Stimulated activated CD8-positive, alpha-beta memory T cell treated with anti-CD3 and anti-CD28 coated beads, Interleukin-15, amount 100 ng/mL, for 24 hours (primary cell): ENCODE measurements around the gene WNT9B.

Source experiments
- DNase-seq: peaks from one replicate; pipeline ENCODE4 v3.0.0-alpha.2; 2020; ENCODE audit warnings: low read depth

WNT9B gene

GRCh38 chr17:46882666-46883065, 31.3 kb downstream of the WNT9B start:
- DNase-seq: no peak

GRCh38 chr17:46883871-46884520, 32.6 kb downstream of the WNT9B start:
- DNase-seq: no peak

- no peak for DNase-seq
These were observed 33.2 kb downstream of the WNT9B start for GRCh38 chr17:46884552-46884951.

DNA sequence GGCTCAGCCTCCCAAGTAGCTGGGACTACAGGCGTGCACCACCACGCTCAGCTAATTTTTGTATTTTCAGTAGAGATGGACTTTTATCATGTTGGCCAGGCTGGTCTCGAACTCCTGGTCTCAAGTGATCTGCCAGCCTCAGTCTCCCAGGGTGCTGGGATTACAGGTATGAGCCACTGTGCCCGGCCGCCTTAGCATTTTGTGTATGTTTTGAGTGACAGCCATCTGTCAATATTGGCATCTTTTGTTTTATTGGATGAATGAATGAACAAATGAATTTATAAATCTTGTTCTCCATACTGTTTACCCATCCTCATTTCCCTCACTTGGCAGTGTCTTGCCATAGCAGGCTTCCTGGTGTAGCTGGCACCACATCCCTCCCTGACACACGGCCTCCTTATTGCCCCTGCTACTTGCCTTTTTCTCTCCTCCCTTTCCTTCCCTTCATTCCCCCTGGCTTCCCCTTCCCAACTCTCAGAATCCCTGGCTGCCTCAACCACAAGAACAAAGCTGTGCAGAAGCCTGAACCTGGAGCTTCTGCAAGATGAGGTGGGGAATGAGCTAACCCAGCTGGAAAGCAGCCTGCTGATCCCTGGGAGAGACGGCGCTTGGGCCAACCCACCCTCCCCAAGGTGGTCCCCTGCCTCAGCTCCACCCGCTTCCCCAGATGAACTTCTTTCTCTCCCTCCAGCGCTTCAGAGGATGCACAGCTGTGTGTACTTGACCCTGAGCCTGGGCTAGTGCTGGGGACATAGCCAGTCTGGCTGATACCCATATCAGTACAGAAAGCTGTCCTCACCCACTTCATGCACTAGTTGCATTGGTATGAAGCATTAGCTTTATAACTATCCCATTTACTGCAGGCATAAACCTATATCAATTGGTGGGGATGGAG, 34.3 kb downstream of the WNT9B start:
- no peak for DNase-seq

DNA sequence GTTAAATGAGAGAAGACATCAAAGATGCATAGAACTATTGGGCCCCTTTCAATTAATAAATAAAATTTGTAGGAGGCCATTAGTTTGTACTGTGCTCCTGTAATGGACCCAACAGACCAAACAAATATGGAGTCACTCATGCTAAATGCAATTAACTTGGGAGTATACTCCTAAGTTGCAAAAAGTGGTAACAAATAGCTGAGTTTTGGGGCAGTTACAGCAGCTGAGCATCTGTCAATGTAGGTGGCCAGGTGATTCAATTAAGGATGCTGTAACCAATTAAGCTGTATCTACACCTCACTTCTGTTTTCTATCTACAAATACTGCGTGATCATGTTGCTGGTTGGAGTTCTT, 34.9 kb downstream of the WNT9B start:
- DNase-seq: no peak

GRCh38 chr17:46887717-46888116, 36.3 kb downstream of the WNT9B start:
- DNase-seq: no peak

GRCh38 chr17:46888727-46889126, 37.3 kb downstream of the WNT9B start:
- no peak for DNase-seq

DNA sequence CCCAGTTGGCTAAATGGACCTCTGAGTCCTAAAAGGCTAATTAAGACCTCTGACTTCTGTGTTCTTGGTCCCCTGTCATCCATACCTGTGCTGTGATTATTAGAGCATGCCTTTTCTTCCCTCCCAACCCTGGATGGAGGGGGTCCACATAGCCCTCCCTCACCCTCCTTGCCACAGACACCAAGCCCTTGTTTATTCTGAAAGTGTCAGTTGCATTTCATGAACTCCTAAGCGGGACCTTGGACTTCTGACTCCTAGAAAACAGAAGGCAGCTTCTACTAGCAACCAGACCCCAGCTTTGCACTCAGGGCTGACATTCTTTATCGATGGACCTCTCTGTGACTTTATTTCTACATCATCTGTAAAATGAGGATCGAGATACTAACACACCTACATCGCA, 38.1 kb downstream of the WNT9B start:
- DNase-seq: no peak

GRCh38 chr17:46889992-46890564, 38.7 kb downstream of the WNT9B start:
- no peak for DNase-seq

DNA sequence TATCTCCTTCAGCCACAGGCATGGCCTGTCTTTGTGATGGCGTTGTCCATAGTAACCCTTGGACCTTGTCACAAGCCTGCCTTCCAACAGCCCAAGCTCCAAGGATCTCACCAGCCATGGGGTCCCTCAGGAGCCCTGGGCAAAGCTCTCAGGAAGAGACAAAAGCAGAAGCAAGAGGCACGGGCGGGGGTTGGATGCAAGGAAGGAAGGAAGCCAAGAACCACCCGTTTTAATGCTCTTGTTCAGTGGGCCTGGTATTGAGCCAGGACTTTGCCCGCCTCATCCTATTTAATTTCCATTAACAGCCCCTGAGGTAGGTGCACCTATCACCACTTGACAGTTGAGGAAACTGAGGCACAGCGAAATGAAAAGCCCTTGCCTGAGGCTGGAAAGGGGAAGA, 39.3 kb downstream of the WNT9B start:
- no peak for DNase-seq

GRCh38 chr17:46892192-46892703, 40.9 kb downstream of the WNT9B start:
- no peak for DNase-seq

DNA sequence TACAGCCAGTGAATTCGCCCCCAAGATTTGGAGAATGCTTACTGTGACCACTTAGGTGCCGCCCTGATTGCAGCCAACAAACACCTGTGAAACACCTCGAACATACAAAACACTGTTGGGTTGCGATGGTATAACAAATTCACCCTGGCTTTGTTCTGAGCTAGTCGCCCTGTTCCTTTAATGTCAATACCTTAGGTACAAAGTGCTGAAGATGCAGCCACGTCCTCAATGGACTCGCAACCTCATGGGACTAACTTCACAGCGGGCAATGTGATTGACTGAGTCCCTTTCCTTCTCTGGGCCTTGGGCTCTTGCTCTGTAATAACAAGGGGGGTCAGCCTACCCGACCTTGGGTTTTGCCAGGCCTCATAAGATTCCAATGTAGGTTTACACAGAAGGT, 42.6 kb downstream of the WNT9B start:
- DNase-seq: no peak

DNA sequence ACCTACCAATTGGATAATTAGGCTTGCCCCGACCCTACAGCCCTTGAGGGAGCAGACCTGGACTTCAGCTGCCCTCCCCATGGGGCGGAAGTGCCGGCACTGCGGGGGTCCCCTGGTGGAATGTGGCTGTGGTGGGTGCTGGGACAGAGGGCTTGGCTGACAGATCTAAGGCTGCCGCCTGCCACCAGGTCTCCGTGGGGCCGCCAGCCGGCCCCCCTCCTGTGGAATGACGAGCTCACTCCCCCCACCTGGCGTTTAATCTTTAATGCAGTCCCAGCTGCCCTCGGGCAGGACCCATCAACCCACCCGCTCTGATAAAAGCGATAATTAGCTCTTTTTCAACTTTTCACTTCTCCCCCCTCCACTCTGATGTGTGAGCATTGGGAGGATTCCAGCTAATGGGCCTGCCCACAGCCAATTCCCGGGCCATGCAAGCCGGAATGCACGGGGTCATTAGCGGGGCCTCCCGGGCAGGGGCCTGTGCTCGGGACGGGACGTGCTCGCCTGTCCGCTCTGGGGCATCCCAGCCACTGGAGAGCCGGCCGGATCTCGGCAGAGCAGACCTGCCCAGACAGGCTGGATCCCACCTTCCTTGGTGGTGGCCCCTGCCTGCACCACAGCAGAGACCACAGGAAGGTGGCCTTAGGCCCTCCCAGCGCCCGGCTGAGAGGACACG, 43.2 kb downstream of the WNT9B start:
- DNase-seq: no peak

- DNase-seq: no peak
These were observed 43.8 kb downstream of the WNT9B start for GRCh38 chr17:46895171-46895570.

DNA sequence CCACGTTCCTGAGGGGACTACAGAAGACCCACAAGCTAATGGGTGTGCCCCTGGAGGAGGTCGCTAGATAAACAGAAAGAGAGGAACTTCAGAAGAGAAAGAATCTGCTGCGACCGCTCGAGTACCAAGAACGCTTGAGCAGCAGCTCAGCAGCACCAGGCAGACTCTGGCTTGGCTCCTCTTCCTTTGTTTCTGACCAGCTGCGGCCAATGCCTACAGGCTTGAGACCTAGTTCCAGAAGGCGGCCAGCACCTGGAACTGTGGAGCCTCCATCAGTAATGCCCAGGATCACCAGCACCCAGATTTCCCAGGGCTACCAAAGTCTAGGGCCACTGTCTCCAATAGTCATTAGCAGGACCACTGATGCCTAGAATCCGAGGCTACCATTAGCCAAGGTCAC, 45.6 kb downstream of the WNT9B start:
- no peak for DNase-seq

DNA sequence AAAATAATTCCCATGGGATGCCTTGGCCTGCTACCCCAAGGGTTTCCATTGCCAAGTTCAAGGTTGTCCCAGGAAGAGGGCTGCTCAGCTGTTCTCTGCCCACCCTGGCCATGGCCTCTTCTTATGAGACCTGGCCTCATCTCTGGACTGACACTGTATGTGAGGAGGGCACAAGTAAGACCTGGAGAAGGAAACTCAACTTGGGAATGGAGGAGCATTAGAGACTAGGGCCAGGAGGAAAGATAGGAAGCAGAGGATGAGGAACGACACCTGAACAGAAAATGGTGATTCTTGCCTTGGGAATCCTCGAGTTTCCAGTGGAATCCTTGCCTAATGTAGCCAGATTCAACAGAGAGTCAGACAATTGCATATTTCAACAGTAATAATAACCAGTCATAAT, 47.0 kb downstream of the WNT9B start:
- DNase-seq: no peak

GRCh38 chr17:46898860-46899259, 47.5 kb downstream of the WNT9B start:
- DNase-seq: no peak

- DNase-seq: no peak
These were observed 49.9 kb downstream of the WNT9B start for GRCh38 chr17:46901291-46901690.

DNA sequence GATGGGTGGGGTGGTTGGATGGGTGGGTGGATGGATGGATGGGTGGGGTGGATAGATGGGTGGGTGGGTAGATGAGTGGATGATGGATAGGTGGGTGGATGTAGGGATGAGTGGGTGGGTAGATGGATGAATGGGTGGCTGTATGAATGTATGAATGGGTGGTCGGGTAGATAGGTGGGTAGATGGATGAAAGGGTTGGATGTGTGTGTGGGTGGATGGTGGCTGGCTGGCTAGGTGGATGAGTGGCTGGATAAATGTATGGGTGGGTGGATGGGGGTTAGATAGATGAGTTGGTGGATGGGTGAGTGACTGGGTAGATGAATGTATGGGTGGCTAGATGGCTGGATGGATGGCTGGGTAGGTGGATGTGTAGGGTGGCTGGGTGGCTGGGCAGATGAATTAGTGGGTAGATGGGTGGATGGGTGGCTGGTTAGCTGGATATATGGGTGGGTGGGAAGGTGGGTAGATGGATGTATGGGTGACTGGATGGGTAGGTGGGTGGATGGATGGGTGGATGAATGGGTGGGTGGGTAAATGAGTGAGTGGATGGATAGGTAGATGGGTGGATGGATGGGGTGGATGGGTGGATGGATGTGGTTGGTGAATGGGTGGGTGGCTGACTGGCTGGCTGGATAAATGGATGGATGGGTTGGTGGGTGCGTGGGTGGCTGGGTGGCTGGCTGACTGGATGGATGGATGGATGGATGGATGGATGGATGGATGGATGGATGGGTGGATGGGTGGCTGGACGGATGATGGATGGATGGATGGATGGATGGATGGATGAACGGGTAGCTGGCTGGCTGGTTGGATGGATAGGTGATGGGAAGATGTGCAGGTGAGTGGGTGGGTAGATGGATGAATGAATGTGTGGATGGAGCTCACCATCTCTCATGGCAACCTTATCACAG, 52.6 kb downstream of the WNT9B start:
- no peak for DNase-seq

DNA sequence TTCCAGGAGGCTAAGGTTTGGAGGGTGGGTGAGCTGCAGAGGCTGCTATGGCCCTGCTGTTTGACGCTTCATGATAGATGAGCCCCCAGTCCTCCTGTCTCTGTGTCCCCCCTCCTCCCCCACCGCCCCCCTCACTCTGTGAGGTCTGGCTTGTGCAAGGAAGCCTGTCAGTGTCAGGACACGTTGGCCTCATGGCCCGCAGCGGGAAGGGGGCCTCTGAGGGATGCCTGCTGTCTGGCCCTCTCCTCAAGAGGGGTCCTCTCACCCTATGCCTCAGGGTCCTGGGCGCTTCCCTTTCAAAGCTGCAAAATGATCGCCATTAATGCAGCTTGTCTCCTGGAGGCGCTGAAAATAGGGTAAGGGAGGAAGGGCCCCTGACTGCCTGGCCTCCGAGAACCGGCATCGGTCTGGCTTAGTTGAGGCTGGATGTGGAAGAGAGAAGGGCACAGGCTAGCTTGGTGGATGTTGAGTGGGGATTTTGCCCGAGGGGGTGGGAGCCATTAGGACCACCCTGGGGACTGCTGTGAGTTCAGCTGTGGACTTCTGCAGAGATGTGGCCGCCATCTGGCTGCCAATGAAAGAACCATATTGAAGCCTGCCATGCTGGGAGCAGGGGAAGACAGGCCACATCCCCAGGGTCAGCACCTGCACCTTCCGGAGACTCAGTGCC, 56.8 kb downstream of the WNT9B start:
- DNase-seq: no peak
